DOHH2 (cell line): ENCODE results near the gene ZNF785.
A peak's percentile ranks its signal among the peaks of the same experiment; 100 is the strongest.
"Not testable (repeated sequence)": the region's sequence is repeated elsewhere in the genome, so short reads cannot be mapped to it uniquely, and the experiment has no call there.

Experiments
- H3F3A ChIP-seq: fragments of 200-600 bp; sonication (generic), shearing (Covaris generic); 2 replicates; pipeline ENCODE4 v1.6.0; 2016; ENCODE audit warnings: antibody characterized with exemption, mild to moderate bottlenecking; ENCODE audit not compliant: control insufficient read depth, insufficient read depth
- H3K27ac ChIP-seq: fragments of 200-600 bp; sonication (generic); 2 replicates; pipeline ENCODE4 v1.5.1; 2014; ENCODE audit warnings: low read depth, mild to moderate bottlenecking, low read length, moderate library complexity
- H3K27me3 ChIP-seq: fragments of 200-600 bp; sonication (generic); 2 replicates; pipeline ENCODE4 v1.6.1; 2014; ENCODE audit warnings: mild to moderate bottlenecking, low read length, mixed read lengths; ENCODE audit not compliant: control insufficient read depth
- H3K36me3 ChIP-seq: fragments of 200-600 bp; sonication (generic); 2 replicates; pipeline ENCODE4 v1.6.1; 2014; ENCODE audit warnings: mild to moderate bottlenecking, low read length, moderate library complexity, mixed read lengths; ENCODE audit not compliant: control insufficient read depth
- H3K4me1 ChIP-seq: fragments of 200-600 bp; sonication (generic); 2 replicates; pipeline ENCODE4 v1.6.1; 2014; ENCODE audit warnings: mild to moderate bottlenecking, low read length, mixed read lengths; ENCODE audit not compliant: control insufficient read depth
- H3K4me2 ChIP-seq: fragments of 200-600 bp; sonication (generic); 2 replicates; pipeline ENCODE4 v1.6.0; 2014; ENCODE audit warnings: mild to moderate bottlenecking, low read length, moderate library complexity
- H3K4me3 ChIP-seq: fragments of 200-600 bp; sonication (generic); 2 replicates; pipeline ENCODE4 v1.5.1; 2014; ENCODE audit warnings: mild to moderate bottlenecking, low read length, mixed read lengths
- H3K79me2 ChIP-seq: fragments of 200-600 bp; sonication (generic); 2 replicates; pipeline ENCODE4 v1.6.1; 2014; ENCODE audit warnings: mild to moderate bottlenecking, low read length, mixed read lengths; ENCODE audit not compliant: control insufficient read depth
- H3K9me2 ChIP-seq: fragments of 200-600 bp; sonication (generic); replicated peaks from 2 replicates; pipeline ENCODE4 v1.6.1; 2014; ENCODE audit warnings: mild to moderate bottlenecking, low read length, mixed read lengths; ENCODE audit not compliant: control insufficient read depth
- H3K9me3 ChIP-seq: fragments of 200-600 bp; sonication (generic); 2 replicates; pipeline ENCODE4 v1.6.1; 2014; ENCODE audit warnings: antibody characterized with exemption, low read length, mixed read lengths; ENCODE audit not compliant: control insufficient read depth, insufficient read depth
- H4K20me1 ChIP-seq: fragments of 200-600 bp; sonication (generic); 2 replicates; pipeline ENCODE4 v1.6.0; 2014; ENCODE audit warnings: low read depth, mild to moderate bottlenecking, antibody characterized with exemption, low read length, moderate library complexity; ENCODE audit not compliant: control insufficient read depth, insufficient read depth
- EZH2phosphoT487 ChIP-seq: fragments of 200-600 bp; sonication (generic); IDR thresholded peaks from 2 replicates; pipeline ENCODE4 v1.6.1; 2017; ENCODE audit warnings: borderline replicate concordance, mild to moderate bottlenecking, antibody characterized with exemption, low read length, moderate library complexity, mixed read lengths
- TF ChIP-seq, protein P1 (sequence below): fragments of 200-600 bp; sonication (generic); IDR thresholded peaks from one replicate; pipeline ENCODE4 v1.5.1; 2014; ENCODE audit warnings: antibody characterized with exemption, mild to moderate bottlenecking, low read depth, low read length; ENCODE audit not compliant: poor library complexity, severe bottlenecking

Gene ZNF785

DNA sequence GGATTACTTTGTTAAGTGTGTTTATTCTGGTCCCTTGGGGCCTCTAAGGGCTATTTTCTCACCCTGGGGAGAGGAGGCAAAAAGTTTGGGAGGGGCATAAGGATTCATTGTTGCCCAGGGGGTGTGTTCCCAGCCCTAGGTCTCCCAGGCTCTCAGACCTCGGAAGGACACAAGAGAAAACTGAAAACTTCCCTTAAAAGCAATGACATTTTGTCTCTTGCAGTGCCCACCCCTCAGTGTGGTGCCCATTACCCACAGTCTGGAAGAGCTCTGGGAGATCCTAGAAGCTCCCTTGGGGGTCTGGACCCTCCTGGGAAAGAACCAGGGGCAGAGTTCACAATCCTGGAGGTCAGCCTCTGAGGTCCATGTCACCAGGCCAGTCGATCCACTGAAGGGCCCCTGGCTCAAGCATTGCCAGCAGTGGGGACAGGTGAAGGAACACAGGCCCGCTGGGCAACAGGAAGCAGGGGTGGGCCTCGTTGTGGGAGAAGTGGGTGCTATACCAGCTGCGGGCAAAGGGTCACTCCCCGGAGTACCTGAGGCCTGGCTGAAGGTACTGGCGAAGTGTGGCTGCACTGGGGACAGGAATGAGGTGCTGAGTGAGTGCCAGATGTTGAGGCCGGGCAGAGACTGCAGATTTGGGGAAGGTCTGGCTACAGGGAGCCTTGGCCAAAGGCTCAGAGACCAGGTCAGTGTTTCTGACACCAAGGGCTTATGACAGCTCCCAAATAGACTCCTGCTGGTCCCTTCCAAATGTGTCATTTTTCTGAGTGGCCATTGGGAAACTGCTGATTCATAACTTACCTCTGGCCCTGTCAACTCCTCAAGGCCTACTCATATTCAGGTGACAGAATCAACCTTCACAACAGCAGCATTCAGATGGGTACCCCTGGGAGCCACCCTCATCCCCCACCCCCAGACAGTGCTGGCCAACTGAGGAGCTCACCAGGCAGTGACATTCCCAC is 46.2 kb downstream of the ZNF785 start:
- Histone ChIP-seq H3K79me2 (peaks cover 27% of the 10 kb centered on the region), H4K20me1 (no peaks in the 10 kb centered on the region), H3K36me3 (peaks cover 7% of the 10 kb centered on the region), H3K4me2 (no peak overlapping the region), H3K4me1 (peaks cover 28% of the 10 kb centered on the region), H3K9me3 (no peaks in the 10 kb centered on the region), H3K9me2 (no peaks in the 10 kb centered on the region), H3K4me3 (no peak overlapping the region), H3K27ac (no peak overlapping the region), H3K27me3 (no peaks in the 10 kb centered on the region), H3F3A (0 out of 2 replicates have a peak, but pooled peaks cover 2% of the 10 kb centered on the region)
- TF ChIP-seq, protein P1, sequence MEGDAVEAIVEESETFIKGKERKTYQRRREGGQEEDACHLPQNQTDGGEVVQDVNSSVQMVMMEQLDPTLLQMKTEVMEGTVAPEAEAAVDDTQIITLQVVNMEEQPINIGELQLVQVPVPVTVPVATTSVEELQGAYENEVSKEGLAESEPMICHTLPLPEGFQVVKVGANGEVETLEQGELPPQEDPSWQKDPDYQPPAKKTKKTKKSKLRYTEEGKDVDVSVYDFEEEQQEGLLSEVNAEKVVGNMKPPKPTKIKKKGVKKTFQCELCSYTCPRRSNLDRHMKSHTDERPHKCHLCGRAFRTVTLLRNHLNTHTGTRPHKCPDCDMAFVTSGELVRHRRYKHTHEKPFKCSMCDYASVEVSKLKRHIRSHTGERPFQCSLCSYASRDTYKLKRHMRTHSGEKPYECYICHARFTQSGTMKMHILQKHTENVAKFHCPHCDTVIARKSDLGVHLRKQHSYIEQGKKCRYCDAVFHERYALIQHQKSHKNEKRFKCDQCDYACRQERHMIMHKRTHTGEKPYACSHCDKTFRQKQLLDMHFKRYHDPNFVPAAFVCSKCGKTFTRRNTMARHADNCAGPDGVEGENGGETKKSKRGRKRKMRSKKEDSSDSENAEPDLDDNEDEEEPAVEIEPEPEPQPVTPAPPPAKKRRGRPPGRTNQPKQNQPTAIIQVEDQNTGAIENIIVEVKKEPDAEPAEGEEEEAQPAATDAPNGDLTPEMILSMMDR: no peak

DNA sequence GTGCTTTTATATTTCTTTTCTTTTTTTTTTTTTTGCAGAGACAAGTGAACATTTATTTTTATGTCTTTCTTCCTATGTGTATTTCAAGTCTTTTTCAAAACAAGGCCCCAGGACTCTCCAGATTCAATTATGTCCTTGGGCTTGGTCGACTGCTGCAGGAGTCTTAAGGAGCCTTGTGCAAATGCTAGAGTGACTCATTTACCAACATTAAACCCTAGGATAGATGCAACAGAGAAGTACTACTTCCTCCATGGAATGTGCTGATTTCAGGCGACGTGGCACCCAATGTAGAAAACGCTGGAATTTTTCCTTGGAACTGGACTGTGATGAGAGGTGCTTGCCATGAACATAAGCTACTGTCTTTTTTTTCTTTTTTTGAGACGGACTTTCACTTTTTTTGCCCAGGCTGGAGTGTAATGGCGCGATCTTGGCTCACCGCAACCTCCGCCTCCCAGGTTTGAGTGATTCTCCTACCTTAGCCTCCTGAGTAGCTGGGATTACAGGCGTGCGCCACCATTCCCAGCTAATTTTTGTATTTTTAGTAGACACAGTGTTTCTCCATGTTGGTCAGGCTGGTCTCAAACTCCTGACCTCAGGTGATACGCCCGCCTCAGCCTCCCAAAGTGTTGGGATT is 49.0 kb downstream of the ZNF785 start:
- H3K27me3 ChIP-seq, H3K9me2 ChIP-seq, H3F3A ChIP-seq, H4K20me1 ChIP-seq, H3K9me3 ChIP-seq: not testable (repeated sequence)
- H3K4me3 ChIP-seq: peak overlapping the region; percentile 93
- H3K4me2 ChIP-seq: peak overlapping the region; percentile 94
- H3K4me1 ChIP-seq: peaks cover 34% of the 10 kb centered on the region
- H3K27ac ChIP-seq: peak overlapping the region; percentile 85; the same call in 1 of the 2 replicates
- peaks cover 45% of the 10 kb centered on the region for H3K79me2 ChIP-seq
- peaks cover 22% of the 10 kb centered on the region for H3K36me3 ChIP-seq

DNA sequence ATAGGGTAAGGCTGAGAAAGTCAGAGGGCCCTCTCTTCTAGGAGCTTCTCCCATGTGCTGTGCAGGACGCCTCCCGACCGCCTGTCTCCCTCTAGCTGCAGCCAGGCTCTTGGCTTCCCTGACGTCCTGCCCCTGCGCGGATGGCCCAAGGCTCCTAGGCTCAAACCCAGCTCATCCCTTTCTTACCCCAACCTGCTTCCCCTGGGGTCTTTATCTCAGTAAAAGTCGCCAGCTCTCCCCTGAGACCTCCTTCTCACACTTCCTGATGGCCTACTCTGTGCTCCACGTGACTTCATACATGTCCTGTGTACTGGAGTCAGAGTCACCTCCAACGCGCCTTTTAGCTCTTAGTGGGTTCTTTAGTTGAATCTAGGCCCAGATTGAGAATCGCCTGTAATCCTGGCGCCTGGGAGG is 49.7 kb downstream of the ZNF785 start:
- TF ChIP-seq EZH2phosphoT487: no peak
- TF ChIP-seq, protein P1: peak; percentile 68
- peaks cover 45% of the 10 kb centered on the region for H3K79me2 ChIP-seq
- H3K4me1 ChIP-seq: peaks cover 34% of the 10 kb centered on the region
- H3K36me3 ChIP-seq: peaks cover 29% of the 10 kb centered on the region
- H3K4me2 ChIP-seq: peak overlapping the region; percentile 94
- H3K9me2 ChIP-seq: no peaks in the 10 kb centered on the region
- 0 out of 2 replicates have a peak, but pooled peaks cover 2% of the 10 kb centered on the region for H3F3A ChIP-seq
- H3K4me3 ChIP-seq: peak overlapping the region; percentile 93
- no peaks in the 10 kb centered on the region for H3K27me3 ChIP-seq
- H3K27ac ChIP-seq: peak overlapping the region; percentile 85
- no peaks in the 10 kb centered on the region for H4K20me1 ChIP-seq
- H3K9me3 ChIP-seq: no peaks in the 10 kb centered on the region
